GM21529 (cell line): ENCODE results near the gene GTF2F1.
"Not testable (repeated sequence)": the region's sequence is repeated elsewhere in the genome, so short reads cannot be mapped to it uniquely, and the experiment has no call there.

Experiments
- ATAC-seq: cut with Tn5 transposase; IDR thresholded peaks from one replicate; pipeline ENCODE4 v1.9.1; 2021; ENCODE audit not compliant: unreplicated experiment

GTF2F1 gene

DNA sequence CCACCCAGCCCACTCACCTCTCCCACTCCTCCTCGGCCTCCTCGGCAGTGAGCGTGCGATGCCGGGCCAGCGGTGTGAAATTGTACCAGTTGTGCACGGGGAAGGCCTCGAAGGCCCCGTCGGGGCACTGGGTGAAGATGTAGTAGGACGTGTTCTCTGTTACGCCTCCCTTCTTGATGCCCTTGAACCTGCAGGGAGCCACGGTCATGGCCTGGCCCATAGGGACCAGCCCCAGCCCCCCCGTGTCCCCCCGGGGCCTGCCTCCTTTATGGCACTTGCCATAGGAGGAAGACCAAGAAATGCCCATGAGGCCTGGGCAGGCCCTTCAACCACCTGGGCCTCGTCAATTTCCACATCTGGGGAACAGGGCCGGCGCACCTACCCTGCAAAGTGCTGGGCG, 5.6 kb downstream of the GTF2F1 start:
- no peak for ATAC-seq

DNA sequence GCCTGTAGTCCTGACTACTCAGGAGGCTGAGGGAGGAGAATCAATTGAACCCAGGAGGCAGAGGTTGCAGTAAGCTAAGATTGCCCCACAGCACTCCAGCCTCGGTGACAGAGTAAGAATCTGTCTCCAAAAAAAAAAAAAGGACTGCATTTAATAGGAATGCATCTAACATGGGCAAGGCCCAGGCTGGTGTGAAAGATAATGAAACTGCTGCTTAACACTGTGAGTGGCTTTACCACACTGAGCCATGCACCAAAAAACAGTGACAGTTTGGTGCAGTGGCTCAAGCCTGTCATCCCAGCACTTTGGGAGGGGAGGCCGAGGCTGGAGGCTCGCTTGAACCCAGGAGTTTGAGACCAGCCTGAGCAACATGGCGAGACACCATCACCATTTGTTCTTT, 8.6 kb downstream of the GTF2F1 start:
- ATAC-seq: no peak

DNA sequence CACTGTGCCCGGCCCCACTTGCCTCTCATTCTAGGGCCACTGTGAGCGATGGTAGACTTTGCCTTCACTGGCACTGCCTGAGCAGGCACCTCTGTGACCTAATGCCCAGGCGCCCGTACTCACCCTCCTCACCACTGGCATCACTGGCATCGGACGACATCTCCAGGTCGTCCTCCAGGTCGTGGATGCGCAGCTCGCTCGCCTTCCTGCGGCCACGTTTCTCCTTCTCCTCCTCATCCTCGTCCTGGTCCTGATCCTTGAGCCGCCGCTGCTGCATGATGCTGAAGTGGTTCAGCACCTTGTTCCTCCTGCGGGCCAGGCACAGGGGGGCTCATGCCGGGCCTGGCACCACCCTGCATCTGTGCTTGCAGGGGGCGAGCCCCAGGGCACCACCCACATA, 9.8 kb downstream of the GTF2F1 start:
- no peak for ATAC-seq

DNA sequence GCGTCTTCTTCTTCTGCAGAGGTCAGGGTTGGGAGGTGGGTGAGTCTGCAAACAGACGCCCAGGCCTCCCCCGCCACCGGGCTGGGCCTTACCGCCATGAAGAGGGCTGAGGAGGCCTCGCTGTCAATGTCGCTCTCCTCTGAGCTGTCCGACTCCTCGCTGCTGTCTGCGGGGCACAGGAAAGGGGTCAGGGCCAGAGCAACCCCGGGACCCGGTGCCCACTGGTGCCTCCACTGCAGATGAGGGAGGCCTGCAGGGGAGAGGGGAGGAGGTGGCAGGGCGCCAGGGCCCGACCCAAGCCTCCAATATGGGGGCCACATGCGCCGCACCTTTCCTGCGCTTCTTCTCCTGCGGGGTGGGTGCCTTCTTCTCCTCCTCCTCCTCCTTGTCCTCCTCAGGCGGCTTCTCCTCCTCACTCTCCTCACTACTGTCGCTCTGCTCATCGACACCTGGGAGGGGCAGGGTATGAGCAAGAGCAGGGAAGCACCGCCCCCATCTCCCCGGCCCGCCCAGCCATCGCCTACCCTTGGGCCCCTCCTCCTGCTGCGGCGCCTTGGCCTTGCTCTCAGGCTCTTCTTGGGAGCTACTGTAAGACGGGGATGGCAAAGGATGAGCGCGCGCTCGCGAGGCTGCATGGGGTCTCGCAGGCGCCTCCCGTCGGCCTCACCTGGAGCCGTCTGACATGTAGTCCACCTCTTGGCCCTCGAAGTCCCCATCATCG, 11.8 kb downstream of the GTF2F1 start:
- ATAC-seq: no peak

DNA sequence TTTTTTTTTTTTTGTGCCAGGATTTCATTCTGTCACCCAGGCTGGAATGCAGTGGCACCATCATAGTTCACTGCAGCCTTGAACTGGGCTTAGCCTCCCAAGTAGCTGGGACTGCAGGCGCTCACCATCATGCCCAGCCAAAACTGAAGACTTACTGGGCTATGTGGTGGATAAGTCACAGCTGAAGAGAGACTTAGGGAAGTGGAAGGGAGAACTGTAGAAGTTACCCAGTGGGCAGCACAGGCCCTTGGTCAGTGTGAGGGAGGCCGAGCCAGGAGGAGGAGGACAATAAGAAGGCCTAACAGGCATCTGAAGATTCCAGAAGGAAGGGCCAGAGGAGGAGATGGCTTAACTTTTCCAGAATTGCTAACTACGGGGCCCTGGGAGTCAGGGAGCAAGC, 13.2 kb downstream of the GTF2F1 start:
- no peak for ATAC-seq

DNA sequence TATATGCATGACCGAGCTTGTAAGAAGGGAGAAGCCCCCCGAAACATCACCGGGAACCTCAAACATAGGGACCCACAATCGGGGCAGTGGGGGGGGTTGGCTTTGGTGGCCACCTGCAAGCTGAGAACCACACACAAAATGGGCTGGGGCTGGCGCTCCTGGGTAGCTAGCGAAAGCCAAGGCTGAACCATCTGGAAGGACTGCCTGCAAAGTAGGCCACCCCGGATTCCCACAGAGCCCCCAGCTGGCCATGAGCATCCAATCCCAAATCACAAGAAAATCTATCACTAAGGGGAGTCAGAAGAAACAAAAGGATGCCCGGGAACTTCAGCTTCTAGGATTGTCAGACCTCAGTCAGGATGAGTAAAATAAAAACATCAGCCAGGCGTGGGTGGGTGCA, 14.5 kb downstream of the GTF2F1 start:
- ATAC-seq: no peak

DNA sequence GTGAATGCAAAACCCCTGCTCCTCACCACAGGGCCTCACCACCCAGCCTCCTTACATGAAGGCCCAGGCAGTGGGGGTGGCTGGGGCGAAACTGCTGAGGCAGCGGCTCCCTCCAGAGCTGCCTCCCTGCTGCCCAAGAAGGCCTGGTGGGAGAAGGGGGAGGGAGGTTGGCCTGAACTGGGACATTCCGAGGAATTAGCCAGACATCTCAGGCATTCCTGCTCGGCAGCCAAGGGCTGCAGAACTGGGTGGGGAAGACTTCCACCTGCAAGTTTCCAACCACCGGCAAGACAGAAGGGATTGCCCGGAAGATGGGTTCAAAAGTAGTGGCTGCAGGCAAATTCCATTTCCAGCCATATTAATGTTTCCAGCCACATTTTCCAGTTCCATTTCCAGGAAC, 14.9 kb downstream of the GTF2F1 start:
- no peak for ATAC-seq

DNA sequence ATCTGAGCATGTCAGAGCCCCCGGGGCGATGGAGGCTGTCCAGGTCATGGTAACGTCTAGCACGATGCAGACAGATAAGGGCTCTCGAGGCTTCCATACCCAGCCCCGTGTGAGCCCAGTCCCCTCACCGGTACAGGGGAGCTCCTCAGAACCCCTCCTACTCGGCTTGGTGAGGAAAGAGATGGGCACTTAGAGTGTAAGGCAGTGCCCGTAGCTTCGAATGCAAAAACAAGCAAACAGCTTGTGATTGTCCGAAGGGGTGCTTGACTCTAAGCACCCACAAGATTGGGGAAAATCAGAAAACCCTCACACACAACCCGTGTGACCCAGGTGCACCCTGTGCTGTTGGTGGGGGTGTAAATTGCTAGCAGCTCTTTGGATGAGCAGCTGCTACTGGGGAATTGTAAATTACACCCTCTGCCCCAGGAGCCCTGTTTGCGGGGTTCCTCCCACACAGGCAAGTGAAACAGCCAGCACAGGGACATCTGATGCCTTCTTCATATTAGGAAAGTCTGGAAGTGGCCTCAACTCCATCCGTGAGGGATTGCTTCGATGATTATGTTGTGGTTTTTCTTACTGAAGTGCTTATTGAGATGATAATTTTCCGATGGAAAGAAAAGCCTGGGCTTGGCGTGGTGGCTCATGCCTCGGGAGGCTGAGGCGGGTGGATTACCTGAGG, 16.3 kb downstream of the GTF2F1 start:
- ATAC-seq: no peak

DNA sequence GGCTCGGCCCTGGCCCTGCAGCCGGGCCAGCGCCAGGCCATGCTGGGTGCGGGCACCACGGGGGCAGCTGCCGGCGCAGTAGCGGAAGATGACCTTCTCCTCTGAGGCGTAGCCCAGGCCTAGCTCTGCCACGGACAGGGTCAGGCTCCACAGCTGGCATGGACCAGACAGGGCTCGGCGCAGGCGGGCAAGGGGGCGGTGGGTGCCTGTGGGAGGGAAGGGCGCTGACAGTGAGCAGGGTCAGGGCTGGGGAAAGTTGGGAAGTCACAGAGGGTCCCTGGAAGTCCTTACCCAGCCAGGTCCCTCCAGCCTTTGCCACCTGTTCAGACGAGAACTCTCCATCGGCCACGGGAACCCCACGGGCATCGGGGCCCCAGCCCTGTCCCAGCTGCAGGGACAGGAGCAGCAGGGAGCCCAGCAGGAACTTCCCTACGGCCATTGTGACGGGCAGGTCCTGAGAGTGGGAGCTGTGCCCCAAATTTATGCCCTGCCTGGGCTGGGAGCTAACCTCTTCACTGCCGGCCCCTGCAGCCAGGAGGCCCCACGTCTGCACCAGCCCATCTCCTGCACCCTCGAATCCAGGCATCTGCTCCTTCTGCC, 17.5 kb downstream of the GTF2F1 start, which contains the start of gene PSPN:
PSPN (minus strand) TSS at position 523 of the 600 bp plus-strand sequence; CDS start at position 439, 84 bp downstream.
- ATAC-seq: no peak

DNA sequence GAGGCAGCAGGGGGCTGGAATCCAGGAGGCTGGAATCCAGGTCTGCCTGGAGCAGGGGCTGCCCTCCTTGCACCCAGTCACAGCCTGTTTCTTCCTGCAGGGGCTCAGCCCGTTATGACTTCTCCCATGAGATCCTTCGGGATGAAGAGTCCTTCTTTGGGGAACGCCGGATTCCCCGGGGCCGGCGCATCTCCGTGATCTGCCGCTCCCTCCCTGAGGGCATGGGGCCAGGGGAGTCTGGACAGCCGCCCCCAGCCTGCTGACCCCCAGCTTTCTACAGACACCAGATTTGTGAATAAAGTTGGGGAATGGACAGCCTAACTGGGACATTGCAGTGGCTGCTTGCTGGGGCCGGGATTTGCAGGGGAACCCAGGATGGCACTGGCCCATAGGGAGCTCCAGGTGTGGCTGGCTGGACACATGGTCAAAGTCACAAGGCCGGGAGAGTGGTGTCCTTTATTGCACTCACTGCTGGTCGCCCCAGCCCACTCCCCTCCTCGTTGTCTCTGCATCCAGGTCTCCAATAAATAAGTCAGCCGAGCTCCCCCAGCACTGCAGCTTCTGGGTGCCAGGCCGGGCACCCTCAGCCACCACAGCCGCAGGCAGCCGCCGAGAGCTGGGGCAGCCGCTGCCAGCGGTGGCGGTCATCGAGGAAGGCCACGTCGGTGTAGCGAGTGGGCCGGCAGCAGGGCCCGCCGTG, 18.1 kb downstream of the GTF2F1 start:
- no peak for ATAC-seq

DNA sequence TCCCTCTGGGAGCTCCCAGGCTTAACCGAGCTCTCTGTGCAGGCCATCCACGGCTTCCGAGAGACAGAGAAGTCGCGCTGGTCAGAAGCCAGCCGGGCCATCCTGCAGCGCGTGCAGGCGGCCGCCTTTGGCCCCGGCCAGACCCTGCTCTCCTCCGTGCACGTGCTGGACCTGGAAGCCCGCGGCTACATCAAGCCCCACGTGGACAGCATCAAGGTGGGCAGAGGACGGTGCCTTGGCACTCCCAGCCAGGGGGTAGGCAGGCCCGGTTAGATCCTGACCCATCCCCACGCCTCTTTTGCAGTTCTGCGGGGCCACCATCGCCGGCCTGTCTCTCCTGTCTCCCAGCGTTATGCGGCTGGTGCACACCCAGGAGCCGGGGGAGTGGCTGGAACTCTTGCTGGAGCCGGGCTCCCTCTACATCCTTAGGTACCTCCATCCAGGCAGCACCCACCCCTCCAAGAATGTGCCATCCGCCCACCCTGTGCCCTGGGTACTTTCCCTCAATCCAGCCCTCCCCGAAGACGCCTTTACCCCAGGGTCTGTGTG, 18.7 kb downstream of the GTF2F1 start:
- ATAC-seq: no peak

DNA sequence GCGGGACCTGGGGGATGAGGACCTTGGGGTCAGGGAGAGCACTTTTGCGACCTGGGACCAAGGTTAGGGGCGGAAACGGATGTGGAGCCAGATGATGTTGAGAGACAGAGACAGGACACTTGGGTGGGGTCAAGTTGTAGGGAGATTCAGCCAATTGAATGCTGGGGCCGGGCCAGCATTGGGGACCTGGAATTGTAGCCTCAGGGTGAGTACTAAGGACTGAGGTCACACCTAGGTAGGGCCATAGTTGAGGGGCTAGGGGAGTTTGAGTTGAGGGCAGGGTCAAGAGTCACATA, 19.2 kb downstream of the GTF2F1 start:
- ATAC-seq: no peak

DNA sequence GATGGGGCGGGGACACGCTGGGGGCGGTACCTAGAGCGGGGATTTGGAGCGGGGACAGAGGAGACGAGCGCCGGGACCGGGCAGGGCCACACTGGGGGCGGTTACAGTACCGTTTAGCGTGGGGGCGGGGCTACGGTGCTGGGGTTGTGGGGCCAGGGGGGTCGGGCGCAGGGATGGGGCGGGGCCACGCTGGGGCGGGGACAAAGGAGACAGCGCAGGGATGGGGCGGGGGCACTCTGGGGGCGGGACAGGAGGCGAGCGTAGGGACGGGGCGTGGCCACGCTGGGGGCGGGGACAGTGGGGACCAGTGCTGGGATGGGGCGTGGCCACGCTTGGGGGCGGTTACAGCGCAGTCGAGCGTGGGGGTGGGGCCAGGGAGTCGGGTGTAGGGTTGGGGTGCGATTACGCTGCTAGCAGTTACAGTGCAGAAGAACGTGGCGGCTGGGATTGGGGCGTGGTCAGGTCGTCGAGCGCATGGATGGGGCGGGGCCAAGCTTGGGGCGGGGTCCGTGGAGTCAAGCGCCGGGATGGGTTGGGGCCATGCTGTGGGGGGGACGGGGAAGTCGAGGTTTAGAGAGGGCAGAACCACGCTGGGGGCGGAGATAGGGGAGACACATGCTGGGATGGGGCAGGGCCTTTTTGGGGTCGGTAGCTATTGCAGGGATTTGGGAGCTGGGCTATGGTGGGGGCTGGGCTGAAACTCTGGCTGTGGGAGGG, 19.7 kb downstream of the GTF2F1 start:
- ATAC-seq: peak; percentile 51

DNA sequence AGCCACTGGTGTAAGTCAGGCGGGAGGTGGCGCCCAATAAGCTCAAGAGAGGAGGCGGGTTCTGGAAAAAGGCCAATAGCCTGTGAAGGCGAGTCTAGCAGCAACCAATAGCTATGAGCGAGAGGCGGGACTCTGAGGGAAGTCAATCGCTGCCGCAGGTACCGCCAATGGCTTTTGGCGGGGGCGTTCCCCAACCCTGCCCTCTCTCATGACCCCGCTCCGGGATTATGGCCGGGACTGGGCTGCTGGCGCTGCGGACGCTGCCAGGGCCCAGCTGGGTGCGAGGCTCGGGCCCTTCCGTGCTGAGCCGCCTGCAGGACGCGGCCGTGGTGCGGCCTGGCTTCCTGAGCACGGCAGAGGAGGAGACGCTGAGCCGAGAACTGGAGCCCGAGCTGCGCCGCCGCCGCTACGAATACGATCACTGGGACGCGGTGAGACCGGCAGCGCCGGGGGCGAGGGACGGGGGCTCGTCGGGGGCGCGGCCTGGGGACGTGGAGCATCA, 20.3 kb downstream of the GTF2F1 start, which contains the start of gene ALKBH7:
ALKBH7 (plus strand) TSS at position 201 of the 502 bp plus-strand sequence; CDS start at position 228, 27 bp downstream.
- peak; percentile 75 for ATAC-seq

DNA sequence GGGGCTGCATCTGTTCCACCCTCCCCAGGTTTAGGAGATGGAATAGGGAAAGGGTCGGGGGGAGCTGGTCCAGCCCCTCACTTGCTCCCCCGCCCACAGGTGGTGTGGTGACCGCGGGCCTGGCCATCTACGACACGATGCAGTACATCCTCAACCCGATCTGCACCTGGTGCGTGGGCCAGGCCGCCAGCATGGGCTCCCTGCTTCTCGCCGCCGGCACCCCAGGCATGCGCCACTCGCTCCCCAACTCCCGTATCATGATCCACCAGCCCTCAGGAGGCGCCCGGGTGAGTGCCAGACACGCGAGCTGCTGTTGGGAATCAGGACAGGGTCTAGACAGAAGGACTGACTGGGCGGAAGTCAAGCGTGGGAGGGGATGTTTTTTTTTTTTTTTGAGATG, 28.6 kb downstream of the GTF2F1 start:
- ATAC-seq: no peak

DNA sequence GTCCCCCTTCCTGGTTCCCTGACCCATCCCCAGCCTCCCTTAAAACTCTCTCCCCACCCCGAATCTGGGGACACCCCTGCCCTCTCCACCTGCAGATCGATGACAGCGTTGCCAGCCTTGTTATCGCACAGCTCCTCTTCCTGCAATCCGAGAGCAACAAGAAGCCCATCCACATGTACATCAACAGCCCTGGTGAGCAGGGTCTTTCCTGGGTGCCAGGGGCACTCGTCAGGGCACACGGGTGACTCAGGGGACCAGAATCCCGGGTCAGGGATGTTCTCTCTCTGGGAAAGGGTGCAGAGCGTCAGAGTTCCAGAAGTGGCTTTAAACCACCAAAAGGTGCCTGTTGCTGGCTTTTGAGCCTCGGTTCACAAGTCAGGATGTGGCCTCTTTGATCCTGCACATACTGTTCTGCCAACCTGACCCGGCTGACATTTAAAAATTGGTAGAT, 30.6 kb downstream of the GTF2F1 start:
- ATAC-seq: no peak

DNA sequence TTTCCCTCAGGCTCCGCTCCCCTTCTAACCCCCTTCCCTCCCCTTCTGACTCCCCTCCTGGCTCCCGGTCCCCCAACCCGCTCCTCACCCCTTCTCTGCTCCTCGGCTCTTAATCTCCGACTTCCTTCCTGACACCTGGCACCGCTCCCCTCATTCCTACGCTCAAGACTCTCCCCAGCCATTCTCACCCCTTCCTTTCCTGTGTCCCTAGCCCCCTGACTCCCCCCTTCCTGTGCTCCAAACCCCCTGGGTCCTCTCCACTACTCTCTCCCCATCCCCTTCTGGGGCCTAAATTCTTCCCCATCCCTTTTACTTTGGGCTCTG, 31.0 kb downstream of the GTF2F1 start:
- ATAC-seq: no peak

DNA sequence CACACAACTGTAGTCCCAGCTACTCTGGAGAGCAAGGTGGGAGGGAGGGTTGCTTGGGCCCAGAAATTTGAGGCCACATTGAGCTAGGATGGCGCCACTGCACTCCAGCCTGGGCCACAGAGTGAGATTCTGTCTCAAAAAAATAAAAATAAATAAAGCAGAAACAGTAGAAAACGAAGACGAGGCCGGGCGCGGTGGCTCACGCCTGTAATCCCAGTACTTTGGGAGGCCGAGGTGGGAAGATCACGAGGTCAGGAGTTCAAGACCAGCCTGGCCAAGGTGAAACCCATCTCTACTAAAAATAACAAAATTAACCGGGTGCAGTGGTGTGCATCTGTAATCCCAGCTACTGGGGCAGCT, 32.1 kb downstream of the GTF2F1 start:
- ATAC-seq: not testable (repeated sequence)

DNA sequence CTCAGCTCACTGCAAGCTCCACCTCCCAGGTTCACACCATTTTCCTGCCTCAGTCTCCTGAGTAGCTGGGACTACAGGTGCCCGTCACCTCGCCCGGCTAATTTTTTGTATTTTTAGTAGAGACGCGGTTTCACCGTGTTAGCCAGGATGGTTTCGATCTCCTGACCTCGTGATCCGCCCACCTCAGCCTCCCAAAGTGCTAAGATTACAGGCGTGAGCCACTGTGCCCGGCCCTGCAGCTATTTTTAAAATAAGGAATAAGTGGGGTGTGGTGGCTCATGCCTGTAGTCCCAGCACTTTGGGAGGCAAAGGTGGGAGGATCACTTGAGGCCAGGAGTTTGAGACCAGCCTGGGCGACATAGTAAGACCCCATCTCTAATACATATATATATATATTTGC, 32.5 kb downstream of the GTF2F1 start:
- ATAC-seq: not testable (repeated sequence)

DNA sequence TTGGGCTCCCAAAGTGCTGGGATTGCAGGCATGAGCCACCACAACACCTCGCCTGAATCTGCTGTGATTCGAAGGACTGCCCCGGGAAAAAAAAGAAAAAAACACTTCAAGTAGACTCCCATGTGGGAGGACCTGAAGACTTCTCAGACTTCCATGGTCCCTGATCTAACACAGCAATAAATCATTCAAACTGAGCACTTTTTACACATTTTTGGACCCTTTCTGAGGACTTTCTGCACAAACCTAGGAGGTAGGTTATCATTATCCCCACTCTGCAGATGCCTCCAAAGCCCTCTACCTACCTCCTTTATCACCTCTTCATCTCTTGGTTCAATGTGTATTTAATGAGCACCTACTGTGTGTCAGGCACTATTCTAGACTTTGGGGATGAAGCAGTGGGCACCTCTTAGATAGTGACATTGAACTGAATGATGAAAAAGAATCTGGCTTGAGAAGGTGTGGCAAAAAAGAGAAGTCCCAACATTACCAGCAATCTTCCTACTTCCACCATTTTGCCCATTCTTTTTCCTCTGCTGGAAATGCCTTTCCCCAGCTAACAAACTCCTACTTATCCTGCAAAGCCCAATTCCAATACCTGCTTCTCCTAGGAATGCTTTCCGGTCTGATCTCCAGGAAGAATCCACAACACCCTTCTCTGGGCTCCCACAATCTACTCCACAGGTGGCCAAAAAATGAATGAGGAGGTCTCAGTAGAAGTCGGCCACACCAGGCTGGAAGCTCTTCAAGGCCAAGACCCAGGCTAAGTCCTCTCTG, 33.2 kb downstream of the GTF2F1 start:
- no peak for ATAC-seq
